ENCODE results near the gene TATDN2. TPM values are rescaled to one million over a fixed set of nuclear protein-coding genes. Genes with fewer than 3 reads are reported as not detected.

Gene TATDN2
- polyA plus RNA-seq, 2 of the 4 experiments (the other 2 are of a cell fraction) = 22.4 to 34.9 TPM

DNA sequence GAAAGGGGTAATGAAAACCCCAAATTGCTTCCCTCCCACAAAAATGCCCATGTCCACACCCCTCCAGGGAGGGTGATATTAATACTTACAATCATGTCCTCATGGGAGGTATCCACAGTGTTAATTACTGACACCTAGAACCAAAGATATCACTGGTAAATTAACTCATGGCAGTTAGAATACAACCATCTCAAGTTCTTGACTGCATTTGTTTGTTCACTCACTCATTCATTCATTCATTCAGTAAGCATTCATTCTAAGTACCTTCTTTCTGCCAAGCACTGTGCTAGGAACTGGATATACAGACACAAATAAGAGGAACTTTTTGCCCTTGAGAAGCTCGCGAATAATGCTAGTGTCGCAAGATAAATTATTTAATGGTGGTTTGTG, 69.7 kb downstream of the TATDN2 start:
- CTCF ChIA-PET = interaction anchor here (1.2 kb wide), 1 partner anchor 22 kb away, joined by 5 read pairs; no protein-coding TSS in a partner anchor

GRCh38 chr3:10319251-10319650, 71.0 kb downstream of the TATDN2 start:
- 85% methylated on average over 6 of the region's 6 CpGs for WGBS (ENCODE audit: missing lambda C conversion rate)
- Histone ChIP-seq H3K9me3 (no peaks in the 10 kb centered on the region), H3K27ac (no peak overlapping the region), H3K4me3 (no peak overlapping the region), H3K4me1 (peaks cover 5% of the 10 kb centered on the region; the same call in 2 of the 3 replicates), H3K4me2 (peak overlapping the region; percentile 96)
- DNase-seq (ENCODE audit: low read depth in 1 of 2, low spot score in 1 of 2) (no peak), FAIRE-seq (no peak), ATAC-seq (no peak)
- TF ChIP-seq NR3C1 (IDR thresholded peaks at IDR 0.05) (no peak), ZNF302 (CRISPR knock-in tag; IDR thresholded peaks at IDR 0.05) (no peak), KDM1A (IDR thresholded peaks at IDR 0.05; ENCODE audit: low read depth) (no peak), EHF (CRISPR knock-in tag; IDR thresholded peaks at IDR 0.05) (no peak), CHD4 (IDR thresholded peaks at IDR 0.05; ENCODE audit: borderline replicate concordance) (no peak), TFCP2L1 (CRISPR knock-in tag; IDR thresholded peaks at IDR 0.05) (no peak), USF2 (IDR thresholded peaks at IDR 0.05) (no peak), GATA3 (IDR thresholded peaks at IDR 0.05; ENCODE audit: borderline replicate concordance) (no peak), CBX8 (IDR thresholded peaks at IDR 0.05) (no peak), BHLHE40 (IDR thresholded peaks at IDR 0.05; ENCODE audit: low read depth, low read length) (no peak)
- TF ChIP-seq, protein P1, sequence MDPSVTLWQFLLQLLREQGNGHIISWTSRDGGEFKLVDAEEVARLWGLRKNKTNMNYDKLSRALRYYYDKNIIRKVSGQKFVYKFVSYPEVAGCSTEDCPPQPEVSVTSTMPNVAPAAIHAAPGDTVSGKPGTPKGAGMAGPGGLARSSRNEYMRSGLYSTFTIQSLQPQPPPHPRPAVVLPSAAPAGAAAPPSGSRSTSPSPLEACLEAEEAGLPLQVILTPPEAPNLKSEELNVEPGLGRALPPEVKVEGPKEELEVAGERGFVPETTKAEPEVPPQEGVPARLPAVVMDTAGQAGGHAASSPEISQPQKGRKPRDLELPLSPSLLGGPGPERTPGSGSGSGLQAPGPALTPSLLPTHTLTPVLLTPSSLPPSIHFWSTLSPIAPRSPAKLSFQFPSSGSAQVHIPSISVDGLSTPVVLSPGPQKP (IDR thresholded peaks at IDR 0.05; ENCODE audit: low read depth, low read length) = no peak
- TF ChIP-seq, protein P2, sequence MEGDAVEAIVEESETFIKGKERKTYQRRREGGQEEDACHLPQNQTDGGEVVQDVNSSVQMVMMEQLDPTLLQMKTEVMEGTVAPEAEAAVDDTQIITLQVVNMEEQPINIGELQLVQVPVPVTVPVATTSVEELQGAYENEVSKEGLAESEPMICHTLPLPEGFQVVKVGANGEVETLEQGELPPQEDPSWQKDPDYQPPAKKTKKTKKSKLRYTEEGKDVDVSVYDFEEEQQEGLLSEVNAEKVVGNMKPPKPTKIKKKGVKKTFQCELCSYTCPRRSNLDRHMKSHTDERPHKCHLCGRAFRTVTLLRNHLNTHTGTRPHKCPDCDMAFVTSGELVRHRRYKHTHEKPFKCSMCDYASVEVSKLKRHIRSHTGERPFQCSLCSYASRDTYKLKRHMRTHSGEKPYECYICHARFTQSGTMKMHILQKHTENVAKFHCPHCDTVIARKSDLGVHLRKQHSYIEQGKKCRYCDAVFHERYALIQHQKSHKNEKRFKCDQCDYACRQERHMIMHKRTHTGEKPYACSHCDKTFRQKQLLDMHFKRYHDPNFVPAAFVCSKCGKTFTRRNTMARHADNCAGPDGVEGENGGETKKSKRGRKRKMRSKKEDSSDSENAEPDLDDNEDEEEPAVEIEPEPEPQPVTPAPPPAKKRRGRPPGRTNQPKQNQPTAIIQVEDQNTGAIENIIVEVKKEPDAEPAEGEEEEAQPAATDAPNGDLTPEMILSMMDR (IDR thresholded peaks at IDR 0.05) = no peak
- ChIA-PET POLR2A (no interaction called here), CTCF (interaction anchor here (1.0 to 1.2 kb wide), 2 partner anchors 9 to 21 kb away, joined by 3 to 5 read pairs; no protein-coding TSS in a partner anchor)

More for the DNA sequence above, 69.7 kb downstream of the TATDN2 start:
- Histone ChIP-seq H3K27ac (no peak overlapping the region), H3K4me1 (peaks cover 5% of the 10 kb centered on the region; the same call in 2 of the 3 replicates), H3K4me3 (no peak overlapping the region), H3K4me2 (no peak overlapping the region), H3K9me3 (no peaks in the 10 kb centered on the region)
- no peak for TF ChIP-seq HOXA7 (CRISPR knock-in tag; IDR thresholded peaks at IDR 0.05)
- no peak for TF ChIP-seq NPAS2 (CRISPR knock-in tag; IDR thresholded peaks at IDR 0.05; ENCODE audit: borderline replicate concordance)
- no peak for TF ChIP-seq EHF (CRISPR knock-in tag; IDR thresholded peaks at IDR 0.05)
- TF ChIP-seq, protein P3, sequence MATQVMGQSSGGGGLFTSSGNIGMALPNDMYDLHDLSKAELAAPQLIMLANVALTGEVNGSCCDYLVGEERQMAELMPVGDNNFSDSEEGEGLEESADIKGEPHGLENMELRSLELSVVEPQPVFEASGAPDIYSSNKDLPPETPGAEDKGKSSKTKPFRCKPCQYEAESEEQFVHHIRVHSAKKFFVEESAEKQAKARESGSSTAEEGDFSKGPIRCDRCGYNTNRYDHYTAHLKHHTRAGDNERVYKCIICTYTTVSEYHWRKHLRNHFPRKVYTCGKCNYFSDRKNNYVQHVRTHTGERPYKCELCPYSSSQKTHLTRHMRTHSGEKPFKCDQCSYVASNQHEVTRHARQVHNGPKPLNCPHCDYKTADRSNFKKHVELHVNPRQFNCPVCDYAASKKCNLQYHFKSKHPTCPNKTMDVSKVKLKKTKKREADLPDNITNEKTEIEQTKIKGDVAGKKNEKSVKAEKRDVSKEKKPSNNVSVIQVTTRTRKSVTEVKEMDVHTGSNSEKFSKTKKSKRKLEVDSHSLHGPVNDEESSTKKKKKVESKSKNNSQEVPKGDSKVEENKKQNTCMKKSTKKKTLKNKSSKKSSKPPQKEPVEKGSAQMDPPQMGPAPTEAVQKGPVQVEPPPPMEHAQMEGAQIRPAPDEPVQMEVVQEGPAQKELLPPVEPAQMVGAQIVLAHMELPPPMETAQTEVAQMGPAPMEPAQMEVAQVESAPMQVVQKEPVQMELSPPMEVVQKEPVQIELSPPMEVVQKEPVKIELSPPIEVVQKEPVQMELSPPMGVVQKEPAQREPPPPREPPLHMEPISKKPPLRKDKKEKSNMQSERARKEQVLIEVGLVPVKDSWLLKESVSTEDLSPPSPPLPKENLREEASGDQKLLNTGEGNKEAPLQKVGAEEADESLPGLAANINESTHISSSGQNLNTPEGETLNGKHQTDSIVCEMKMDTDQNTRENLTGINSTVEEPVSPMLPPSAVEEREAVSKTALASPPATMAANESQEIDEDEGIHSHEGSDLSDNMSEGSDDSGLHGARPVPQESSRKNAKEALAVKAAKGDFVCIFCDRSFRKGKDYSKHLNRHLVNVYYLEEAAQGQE (IDR thresholded peaks at IDR 0.05) = no peak
- no peak for TF ChIP-seq SREBF2 (IDR thresholded peaks at IDR 0.05)
- TF ChIP-seq, protein P4, sequence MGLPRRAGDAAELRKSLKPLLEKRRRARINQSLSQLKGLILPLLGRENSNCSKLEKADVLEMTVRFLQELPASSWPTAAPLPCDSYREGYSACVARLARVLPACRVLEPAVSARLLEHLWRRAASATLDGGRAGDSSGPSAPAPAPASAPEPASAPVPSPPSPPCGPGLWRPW (IDR thresholded peaks at IDR 0.05) = no peak
- TF ChIP-seq FOSL2 (IDR thresholded peaks at IDR 0.05) = no peak
- TF ChIP-seq FOSL2 (CRISPR knock-in tag; IDR thresholded peaks at IDR 0.05) = no peak
- TF ChIP-seq, protein P1 (IDR thresholded peaks at IDR 0.05; ENCODE audit: low read depth, low read length) = no peak
- no peak for TF ChIP-seq EP300 (IDR thresholded peaks at IDR 0.05)
- no peak for TF ChIP-seq ZNF302 (CRISPR knock-in tag; IDR thresholded peaks at IDR 0.05)
- ATAC-seq (no peak), DNase-seq (ENCODE audit: low read depth in 1 of 2, low spot score in 1 of 2) (no peak), FAIRE-seq (no peak)
- POLR2A ChIA-PET = interaction anchor here (0.5 kb wide), 1 partner anchor 424 kb away, joined by 5 read pairs; no protein-coding TSS in a partner anchor
- WGBS (ENCODE audit: missing lambda C conversion rate) = 93% methylated on average over 3 of the region's 3 CpGs
